ENCODE data around the gene C2CD4A.

C2CD4A gene

DNA sequence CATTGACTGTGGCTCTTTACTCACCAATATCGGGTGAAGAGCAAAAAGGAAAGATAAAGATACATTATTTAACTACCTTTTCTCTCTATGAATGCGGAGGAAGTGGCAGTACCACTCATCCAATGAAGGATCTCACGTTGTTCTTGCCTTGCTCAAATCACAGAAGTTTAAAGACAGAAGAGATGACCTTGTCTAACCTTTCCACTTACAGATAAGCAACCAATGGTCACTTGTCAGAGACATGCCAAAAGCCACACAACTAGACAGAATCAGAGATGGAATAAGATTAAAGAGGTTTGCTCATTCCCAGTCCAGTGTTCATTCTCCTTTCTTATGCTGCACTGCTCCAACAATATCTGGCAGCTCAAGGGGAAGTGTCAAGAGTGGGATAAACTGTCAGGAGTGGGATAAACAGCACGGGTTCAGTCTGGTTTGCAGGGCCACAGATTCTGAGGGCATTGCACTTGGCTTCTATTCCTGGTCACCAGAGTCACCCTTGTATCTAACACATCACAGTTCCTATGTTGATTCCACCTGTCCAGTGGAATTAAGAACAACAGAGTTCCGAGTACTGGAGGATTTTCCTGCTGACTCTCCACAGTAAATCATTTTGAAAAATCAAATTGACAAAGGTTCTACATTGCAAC lies 13.2 kb upstream of the C2CD4A start:
- Histone ChIP-seq H3K9me3 (ENCODE audit: insufficient read depth, low read length) (no peaks in the 10 kb centered on the region), H3K36me3 (ENCODE audit: insufficient read depth, insufficient read length, low read length) (no peaks in the 10 kb centered on the region), H3K27me3 (ENCODE audit: insufficient read depth, insufficient read length) (peaks cover 2% of the 10 kb centered on the region), H3K4me1 (ENCODE audit: insufficient read depth, insufficient read length) (no peaks in the 10 kb centered on the region), H3K9ac (ENCODE audit: insufficient read length, low read depth) (no peak overlapping the region), H3K4me3 (ENCODE audit: insufficient read length, low read depth) (no peak overlapping the region)
- DNase-seq (ENCODE audit: low read depth, low spot score): no peak
- no peak for TF ChIP-seq YY1 (IDR thresholded peaks at IDR 0.05; ENCODE audit: insufficient read depth, insufficient read length)
- no peak for TF ChIP-seq SUZ12 (IDR thresholded peaks at IDR 0.05; ENCODE audit: extremely low read depth, insufficient read depth, insufficient read length)
- TF ChIP-seq ZNF274 (IDR thresholded peaks at IDR 0.05; ENCODE audit: low read depth, low read length): no peak

DNA sequence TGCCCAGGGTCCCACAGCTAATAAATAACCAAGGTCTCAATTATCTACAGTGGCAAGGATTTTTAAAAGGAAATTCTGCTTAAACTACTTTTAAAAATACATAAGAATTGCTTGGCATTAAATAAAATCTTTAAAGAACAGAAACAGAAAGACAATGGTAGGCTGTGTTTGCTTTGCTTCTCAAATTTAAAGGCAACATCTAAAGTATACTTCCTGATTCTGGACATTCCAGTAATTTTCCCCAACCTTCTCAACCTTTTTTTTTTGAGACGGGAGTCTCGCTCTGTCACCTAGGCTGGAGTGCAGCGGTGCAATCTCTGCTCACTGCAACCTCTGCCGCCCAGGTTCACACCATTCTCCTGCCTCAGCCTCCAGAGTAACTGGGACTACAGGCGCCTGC lies 11.8 kb upstream of the C2CD4A start:
- no peak for TF ChIP-seq SUZ12 (IDR thresholded peaks at IDR 0.05; ENCODE audit: extremely low read depth, insufficient read depth, insufficient read length)
- TF ChIP-seq ZNF274 (IDR thresholded peaks at IDR 0.05; ENCODE audit: low read depth, low read length): no peak
- TF ChIP-seq YY1 (IDR thresholded peaks at IDR 0.05; ENCODE audit: insufficient read depth, insufficient read length): no peak
- H3K4me3 ChIP-seq (ENCODE audit: insufficient read length, low read depth): no peak overlapping the region
- H3K27me3 ChIP-seq (ENCODE audit: insufficient read depth, insufficient read length): peaks cover 16% of the 10 kb centered on the region
- no peaks in the 10 kb centered on the region for H3K36me3 ChIP-seq (ENCODE audit: insufficient read depth, insufficient read length, low read length)
- H3K4me1 ChIP-seq (ENCODE audit: insufficient read depth, insufficient read length): no peaks in the 10 kb centered on the region
- no peak overlapping the region for H3K9ac ChIP-seq (ENCODE audit: insufficient read length, low read depth)
- H3K9me3 ChIP-seq (ENCODE audit: insufficient read depth, low read length): no peaks in the 10 kb centered on the region
- no peak for DNase-seq (ENCODE audit: low read depth, low spot score)

DNA sequence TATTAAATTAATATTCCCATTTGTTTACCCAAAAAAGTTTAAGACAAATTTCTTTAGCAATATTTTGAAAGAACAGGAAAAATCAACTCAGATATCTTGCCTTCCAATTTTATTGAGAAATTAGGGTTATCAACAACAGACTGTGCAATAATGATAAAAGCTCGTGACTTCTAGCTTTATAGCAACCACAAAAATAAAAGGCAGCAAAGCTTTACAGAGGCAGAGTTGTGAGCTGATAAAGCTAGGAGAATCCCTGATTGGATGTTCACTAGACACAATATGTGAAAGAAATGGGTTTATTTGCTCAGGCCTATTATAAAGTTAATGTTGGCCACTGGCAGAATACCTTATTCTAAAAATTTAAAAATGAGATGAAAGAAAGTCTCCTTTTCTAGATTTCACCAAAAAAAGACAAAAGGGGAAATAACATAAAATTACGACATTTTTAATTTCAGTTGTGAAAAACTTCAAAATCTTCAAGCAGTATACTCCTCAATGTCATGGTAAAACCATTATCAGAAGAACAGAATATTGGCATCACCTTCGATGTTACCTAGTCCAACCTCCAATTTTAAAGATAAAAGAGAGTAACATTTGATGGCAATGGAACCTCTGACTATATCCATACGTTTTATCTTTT lies 9.3 kb upstream of the C2CD4A start:
- no peak overlapping the region for H3K9ac ChIP-seq (ENCODE audit: insufficient read length, low read depth)
- TF ChIP-seq SUZ12 (IDR thresholded peaks at IDR 0.05; ENCODE audit: extremely low read depth, insufficient read depth, insufficient read length) (no peak), ZNF274 (IDR thresholded peaks at IDR 0.05; ENCODE audit: low read depth, low read length) (no peak), YY1 (IDR thresholded peaks at IDR 0.05; ENCODE audit: insufficient read depth, insufficient read length) (no peak)
- no peaks in the 10 kb centered on the region for H3K4me1 ChIP-seq (ENCODE audit: insufficient read depth, insufficient read length)
- H3K27me3 ChIP-seq (ENCODE audit: insufficient read depth, insufficient read length): peaks cover 40% of the 10 kb centered on the region
- H3K9me3 ChIP-seq (ENCODE audit: insufficient read depth, low read length): no peaks in the 10 kb centered on the region
- H3K4me3 ChIP-seq (ENCODE audit: insufficient read length, low read depth): no peak overlapping the region
- no peaks in the 10 kb centered on the region for H3K36me3 ChIP-seq (ENCODE audit: insufficient read depth, insufficient read length, low read length)
- no peak for DNase-seq (ENCODE audit: low read depth, low spot score)

DNA sequence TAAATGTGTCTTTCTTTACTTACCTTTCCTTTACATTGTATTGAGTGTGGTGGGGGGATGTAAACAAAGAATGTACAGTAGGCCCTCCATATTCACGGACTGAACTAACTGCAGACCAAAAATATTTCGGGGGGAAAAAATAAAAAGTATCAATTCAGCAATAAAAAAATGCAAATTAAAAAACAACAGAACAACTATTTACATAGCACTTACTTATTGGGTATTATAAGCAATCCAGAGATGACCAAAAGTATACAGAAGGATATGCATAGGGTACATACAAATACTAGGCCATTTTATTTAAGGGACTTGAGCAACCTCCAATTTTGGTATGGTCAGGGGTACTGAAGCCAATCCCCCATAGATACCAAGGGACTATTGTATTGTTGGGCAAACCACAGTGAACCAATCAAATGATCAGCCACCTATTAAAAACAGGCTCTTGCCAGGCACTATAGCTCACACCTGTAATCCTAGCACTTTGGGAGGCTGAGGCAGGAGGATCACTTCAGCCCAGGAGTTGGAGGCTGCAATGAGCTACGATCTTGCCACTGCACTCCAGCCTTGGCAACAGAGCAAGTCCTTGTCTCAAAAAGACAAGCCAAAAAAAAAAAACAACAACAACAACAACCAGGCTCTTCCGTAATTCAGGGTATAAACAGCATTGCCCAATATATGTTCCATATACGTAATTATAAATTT lies 8.3 kb upstream of the C2CD4A start:
- TF ChIP-seq YY1 (IDR thresholded peaks at IDR 0.05; ENCODE audit: insufficient read depth, insufficient read length) (no peak), SUZ12 (IDR thresholded peaks at IDR 0.05; ENCODE audit: extremely low read depth, insufficient read depth, insufficient read length) (no peak), ZNF274 (IDR thresholded peaks at IDR 0.05; ENCODE audit: low read depth, low read length) (no peak)
- DNase-seq (ENCODE audit: low read depth, low spot score): no peak
- Histone ChIP-seq H3K27me3 (ENCODE audit: insufficient read depth, insufficient read length) (peaks cover 49% of the 10 kb centered on the region), H3K9ac (ENCODE audit: insufficient read length, low read depth) (no peak overlapping the region), H3K9me3 (ENCODE audit: insufficient read depth, low read length) (no peaks in the 10 kb centered on the region), H3K36me3 (ENCODE audit: insufficient read depth, insufficient read length, low read length) (no peaks in the 10 kb centered on the region), H3K4me1 (ENCODE audit: insufficient read depth, insufficient read length) (no peaks in the 10 kb centered on the region), H3K4me3 (ENCODE audit: insufficient read length, low read depth) (no peak overlapping the region)

DNA sequence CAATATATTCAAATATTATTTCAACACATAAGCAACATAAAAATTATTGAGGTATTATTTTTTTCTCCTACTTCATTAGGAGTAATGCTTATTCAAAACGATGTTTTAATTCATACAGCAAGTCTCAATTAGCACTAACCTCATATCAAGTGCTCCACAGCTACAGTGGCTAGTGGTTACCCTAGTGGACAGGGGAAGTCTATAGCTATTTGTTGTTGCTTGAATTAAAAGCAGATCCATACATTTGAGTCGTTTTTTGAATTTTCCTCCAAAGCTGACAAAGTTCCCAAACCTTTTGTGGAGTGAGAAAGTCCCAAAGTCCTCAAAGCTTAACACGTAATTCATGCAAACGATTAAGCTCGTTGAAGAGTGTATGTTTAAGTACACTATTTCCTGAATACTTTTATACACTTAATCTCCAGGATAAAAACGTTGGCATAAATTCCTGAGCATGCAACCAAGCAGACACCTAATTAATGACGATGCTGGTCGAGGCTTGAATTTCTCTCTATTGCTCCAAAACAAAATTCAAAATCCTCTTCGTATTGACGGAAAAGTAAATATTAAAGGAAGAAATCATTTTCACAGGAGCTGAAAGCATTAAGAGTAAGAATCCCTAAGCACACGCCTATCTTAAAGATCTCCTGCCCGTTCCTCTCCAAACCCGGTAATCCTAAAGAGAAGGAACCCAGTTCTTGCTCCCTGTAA lies 7.5 kb upstream of the C2CD4A start:
- no peak for TF ChIP-seq SUZ12 (IDR thresholded peaks at IDR 0.05; ENCODE audit: extremely low read depth, insufficient read depth, insufficient read length)
- TF ChIP-seq YY1 (IDR thresholded peaks at IDR 0.05; ENCODE audit: insufficient read depth, insufficient read length): no peak
- TF ChIP-seq ZNF274 (IDR thresholded peaks at IDR 0.05; ENCODE audit: low read depth, low read length): no peak
- Histone ChIP-seq H3K9ac (ENCODE audit: insufficient read length, low read depth) (peak overlapping the region; percentile 88), H3K4me3 (ENCODE audit: insufficient read length, low read depth) (peak overlapping the region; percentile 61), H3K36me3 (ENCODE audit: insufficient read depth, insufficient read length, low read length) (no peaks in the 10 kb centered on the region), H3K4me1 (ENCODE audit: insufficient read depth, insufficient read length) (no peaks in the 10 kb centered on the region), H3K9me3 (ENCODE audit: insufficient read depth, low read length) (no peaks in the 10 kb centered on the region), H3K27me3 (ENCODE audit: insufficient read depth, insufficient read length) (peaks cover 57% of the 10 kb centered on the region)
- no peak for DNase-seq (ENCODE audit: low read depth, low spot score)

DNA sequence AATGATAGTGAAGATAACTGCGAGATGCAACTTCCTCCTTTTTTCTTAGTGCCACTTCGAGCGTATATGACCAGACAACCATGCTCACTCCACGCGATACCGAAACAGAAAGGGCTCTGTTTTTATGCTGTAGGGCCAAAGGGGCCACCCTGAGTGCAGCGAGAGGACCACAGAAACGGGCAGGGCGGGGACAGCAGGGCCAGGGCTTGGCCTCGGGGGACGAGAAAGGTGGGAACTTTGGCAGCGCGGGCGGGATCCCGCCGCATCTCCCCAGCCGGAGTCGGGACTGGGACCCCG lies 7.0 kb upstream of the C2CD4A start:
- H3K4me3 ChIP-seq (ENCODE audit: insufficient read length, low read depth): peak overlapping the region; percentile 61
- peaks cover 59% of the 10 kb centered on the region for H3K27me3 ChIP-seq (ENCODE audit: insufficient read depth, insufficient read length)
- H3K4me1 ChIP-seq (ENCODE audit: insufficient read depth, insufficient read length): no peaks in the 10 kb centered on the region
- TF ChIP-seq ZNF274 (IDR thresholded peaks at IDR 0.05; ENCODE audit: low read depth, low read length): no peak
- DNase-seq (ENCODE audit: low read depth, low spot score): no peak
- peak overlapping the region; percentile 88 for H3K9ac ChIP-seq (ENCODE audit: insufficient read length, low read depth)
- no peaks in the 10 kb centered on the region for H3K36me3 ChIP-seq (ENCODE audit: insufficient read depth, insufficient read length, low read length)
- no peaks in the 10 kb centered on the region for H3K9me3 ChIP-seq (ENCODE audit: insufficient read depth, low read length)

All from NT2/D1 (cell line).